Mucosa of gallbladder (tissue), 1 donor: ENCODE results near the gene SIPA1L3. TPM values are rescaled to one million over a fixed set of nuclear protein-coding genes. Genes with fewer than 3 reads are reported as not detected.
"Not testable (repeated sequence)": the region's sequence is repeated elsewhere in the genome, so short reads cannot be mapped to it uniquely, and the experiment has no call there.

Source experiments
- DNase-seq: peaks from one replicate; pipeline ENCODE4 v3.0.0-alpha.2; 2020; ENCODE audit warnings: low spot score
- total RNA-seq: library from RNA; stranded (reverse); gene quantifications from one replicate; pipeline ENCODE4 v1.2.1, GENCODE V29; 2021
- donor health status: DM: no; HTN: no; CAD: no.

SIPA1L3 gene
- total RNA-seq, 1 donor from 2014 or later, result 74.6 TPM

GRCh38 chr19:38044267-38045111 is 137.5 kb downstream of the SIPA1L3 start:
- no peak for DNase-seq

- no peak for DNase-seq
Observed at GRCh38 chr19:38045554-38046253, 138.7 kb downstream of the SIPA1L3 start.

GRCh38 chr19:38046254-38047048 is 139.4 kb downstream of the SIPA1L3 start:
- no peak for DNase-seq

- no peak for DNase-seq
Observed at GRCh38 chr19:38047049-38047438, 140.0 kb downstream of the SIPA1L3 start.

GRCh38 chr19:38047641-38048040 is 140.6 kb downstream of the SIPA1L3 start:
- DNase-seq, result no peak

GRCh38 chr19:38049105-38049649 is 142.2 kb downstream of the SIPA1L3 start:
- no peak for DNase-seq

GRCh38 chr19:38055010-38055409 is 148.0 kb downstream of the SIPA1L3 start:
- DNase-seq, result no peak

GRCh38 chr19:38055655-38056521 is 148.9 kb downstream of the SIPA1L3 start:
- no peak for DNase-seq

- DNase-seq, result no peak
Observed at GRCh38 chr19:38056646-38057045, 149.6 kb downstream of the SIPA1L3 start.

- DNase-seq, result no peak
Observed at GRCh38 chr19:38057959-38058690, 151.1 kb downstream of the SIPA1L3 start.

- DNase-seq, result no peak
Observed at GRCh38 chr19:38059897-38060296, 152.9 kb downstream of the SIPA1L3 start.

- DNase-seq, result no peak
Observed at GRCh38 chr19:38060331-38060730, 153.3 kb downstream of the SIPA1L3 start.

- no peak for DNase-seq
Observed at GRCh38 chr19:38061294-38061693, 154.3 kb downstream of the SIPA1L3 start.

GRCh38 chr19:38062959-38063761 is 156.2 kb downstream of the SIPA1L3 start:
- peak; percentile 50 for DNase-seq

- no peak for DNase-seq
Observed at GRCh38 chr19:38063928-38064327, 156.9 kb downstream of the SIPA1L3 start.

- no peak for DNase-seq
Observed at GRCh38 chr19:38064661-38065425, 157.8 kb downstream of the SIPA1L3 start.

GRCh38 chr19:38065775-38066174 is 158.8 kb downstream of the SIPA1L3 start:
- not testable (repeated sequence) for DNase-seq

- DNase-seq, result no peak
Observed at GRCh38 chr19:38068826-38069225, 161.8 kb downstream of the SIPA1L3 start.

GRCh38 chr19:38070573-38070972 is 163.6 kb downstream of the SIPA1L3 start:
- DNase-seq, result peak; percentile 26
